Measurements from ENCODE around the gene SH3D19. TPM values are rescaled to one million over a fixed set of nuclear protein-coding genes. Genes with fewer than 3 reads are reported as not detected.

SH3D19 gene
- total and polyA plus RNA-seq, 3 donors from 2014 or later, result 40.6 to 58.6 (median 49.9) TPM

DNA sequence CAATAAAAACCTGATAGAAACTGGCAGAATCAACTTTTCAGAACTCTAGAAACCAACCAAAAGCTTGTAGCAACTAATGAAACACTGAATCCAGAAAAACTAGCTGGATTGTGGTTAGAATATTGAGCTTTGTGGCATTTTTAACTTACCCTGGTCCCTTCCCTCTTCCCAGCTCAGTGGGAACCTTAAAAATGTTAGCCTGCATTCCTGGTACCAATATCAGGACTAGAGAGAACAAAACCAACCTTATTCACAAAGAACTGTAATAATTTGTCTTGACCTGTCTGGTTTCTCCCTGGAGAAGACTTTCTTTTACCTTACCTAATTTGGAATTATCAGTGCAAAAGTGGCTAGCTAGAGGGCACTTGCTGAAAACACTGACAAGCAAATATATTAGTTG lies 21.2 kb downstream of the SH3D19 start:
- no peaks in the 10 kb centered on the region for H3K36me3 ChIP-seq (ENCODE audit: low read depth, missing control alignments)
- no peaks in the 10 kb centered on the region for H3K9me3 ChIP-seq
- no peaks in the 10 kb centered on the region for H3K27me3 ChIP-seq
- intact Hi-C loops (cut with DNase I; ENCODE audit: low total_unique reads), result no loop called here
- H3K27ac ChIP-seq, result no peak overlapping the region
- no peak overlapping the region for H3K4me3 ChIP-seq
- TF ChIP-seq, protein P1, sequence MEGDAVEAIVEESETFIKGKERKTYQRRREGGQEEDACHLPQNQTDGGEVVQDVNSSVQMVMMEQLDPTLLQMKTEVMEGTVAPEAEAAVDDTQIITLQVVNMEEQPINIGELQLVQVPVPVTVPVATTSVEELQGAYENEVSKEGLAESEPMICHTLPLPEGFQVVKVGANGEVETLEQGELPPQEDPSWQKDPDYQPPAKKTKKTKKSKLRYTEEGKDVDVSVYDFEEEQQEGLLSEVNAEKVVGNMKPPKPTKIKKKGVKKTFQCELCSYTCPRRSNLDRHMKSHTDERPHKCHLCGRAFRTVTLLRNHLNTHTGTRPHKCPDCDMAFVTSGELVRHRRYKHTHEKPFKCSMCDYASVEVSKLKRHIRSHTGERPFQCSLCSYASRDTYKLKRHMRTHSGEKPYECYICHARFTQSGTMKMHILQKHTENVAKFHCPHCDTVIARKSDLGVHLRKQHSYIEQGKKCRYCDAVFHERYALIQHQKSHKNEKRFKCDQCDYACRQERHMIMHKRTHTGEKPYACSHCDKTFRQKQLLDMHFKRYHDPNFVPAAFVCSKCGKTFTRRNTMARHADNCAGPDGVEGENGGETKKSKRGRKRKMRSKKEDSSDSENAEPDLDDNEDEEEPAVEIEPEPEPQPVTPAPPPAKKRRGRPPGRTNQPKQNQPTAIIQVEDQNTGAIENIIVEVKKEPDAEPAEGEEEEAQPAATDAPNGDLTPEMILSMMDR (IDR thresholded peaks at IDR 0.05), result no peak
- TF ChIP-seq POLR2A (IDR thresholded peaks at IDR 0.05), result no peak
- no peak for DNase-seq
- no peaks in the 10 kb centered on the region for H3K4me1 ChIP-seq

DNA sequence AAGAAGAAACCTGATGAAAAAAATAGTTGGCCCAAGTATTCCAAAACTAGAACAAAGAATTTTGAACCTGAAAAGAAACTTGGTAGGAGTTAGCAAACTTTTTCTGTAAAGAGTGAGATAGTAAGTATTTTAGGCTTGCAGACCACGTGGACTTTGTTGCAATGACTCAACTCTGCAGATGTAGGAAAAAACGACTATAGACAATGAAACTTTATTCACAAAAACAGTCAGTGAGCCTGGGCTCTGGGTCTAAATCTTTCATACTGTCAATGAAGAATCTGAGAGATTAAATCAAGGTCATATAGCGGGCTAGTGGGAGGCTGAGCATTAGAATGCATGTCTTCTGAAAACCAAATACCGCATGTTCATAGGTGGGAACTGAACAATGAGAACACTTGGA lies 23.0 kb downstream of the SH3D19 start:
- no peaks in the 10 kb centered on the region for H3K36me3 ChIP-seq (ENCODE audit: low read depth, missing control alignments)
- H3K4me3 ChIP-seq, result no peak overlapping the region
- intact Hi-C loops (cut with DNase I; ENCODE audit: low total_unique reads), result no loop called here
- 63 to 69% methylated on average over 4 of the region's 4 CpGs for WGBS, 2 donors
- H3K27ac ChIP-seq, result no peak overlapping the region
- TF ChIP-seq, protein P1 (IDR thresholded peaks at IDR 0.05), result no peak
- no peak for TF ChIP-seq POLR2A (IDR thresholded peaks at IDR 0.05)
- no peaks in the 10 kb centered on the region for H3K27me3 ChIP-seq
- no peak for DNase-seq
- no peaks in the 10 kb centered on the region for H3K4me1 ChIP-seq
- no peaks in the 10 kb centered on the region for H3K9me3 ChIP-seq

- Histone ChIP-seq H3K27ac (no peak overlapping the region), H3K27me3 (no peaks in the 10 kb centered on the region), H3K36me3 (ENCODE audit: low read depth, missing control alignments) (no peaks in the 10 kb centered on the region), H3K9me3 (no peaks in the 10 kb centered on the region), H3K4me1 (no peaks in the 10 kb centered on the region), H3K4me3 (no peak overlapping the region)
- intact Hi-C loops (cut with DNase I; ENCODE audit: low total_unique reads), result no loop called here
- TF ChIP-seq, protein P1 (IDR thresholded peaks at IDR 0.05), result no peak
- no peak for TF ChIP-seq POLR2A (IDR thresholded peaks at IDR 0.05)
- DNase-seq, result no peak
Measured at GRCh38 chr4:151297170-151297569, 28.2 kb downstream of the SH3D19 start.

GRCh38 chr4:151296227-151296626 lies 29.2 kb downstream of the SH3D19 start:
- no peak for DNase-seq
- 58 to 73% methylated on average over 3 of the region's 3 CpGs for WGBS, 2 donors

More at GRCh38 chr4:151296227-151296626, 29.2 kb downstream of the SH3D19 start:
- no peak overlapping the region for H3K4me3 ChIP-seq
- no peaks in the 10 kb centered on the region for H3K4me1 ChIP-seq
- TF ChIP-seq, protein P1 (IDR thresholded peaks at IDR 0.05), result no peak
- no peak for TF ChIP-seq POLR2A (IDR thresholded peaks at IDR 0.05)
- no peak overlapping the region for H3K27ac ChIP-seq
- no peaks in the 10 kb centered on the region for H3K9me3 ChIP-seq
- H3K27me3 ChIP-seq, result no peaks in the 10 kb centered on the region
- intact Hi-C loops (cut with DNase I; ENCODE audit: low total_unique reads), result no loop called here
- no peaks in the 10 kb centered on the region for H3K36me3 ChIP-seq (ENCODE audit: low read depth, missing control alignments)

All from testis (tissue), 3 donors.